Fibroblast of pulmonary artery (primary cell): ENCODE results near the gene RAPGEF3.

Experiments used
- DNase-seq: peaks from one replicate; pipeline ENCODE4 v3.0.0-alpha.2; 2010; ENCODE audit warnings: low read depth
- H3K4me3 ChIP-seq: replicated peaks from 2 replicates; pipeline ENCODE4 v1.5.1; 2011; ENCODE audit warnings: low read depth, mild to moderate bottlenecking, control low read depth, low read length, moderate library complexity
- TF ChIP-seq, protein P1 (sequence below): IDR thresholded peaks from 2 replicates; pipeline ENCODE4 v1.5.1; 2011; ENCODE audit warnings: mild to moderate bottlenecking, control low read depth, low read length, inconsistent platforms; ENCODE audit errors: missing control alignments

RAPGEF3 gene

DNA sequence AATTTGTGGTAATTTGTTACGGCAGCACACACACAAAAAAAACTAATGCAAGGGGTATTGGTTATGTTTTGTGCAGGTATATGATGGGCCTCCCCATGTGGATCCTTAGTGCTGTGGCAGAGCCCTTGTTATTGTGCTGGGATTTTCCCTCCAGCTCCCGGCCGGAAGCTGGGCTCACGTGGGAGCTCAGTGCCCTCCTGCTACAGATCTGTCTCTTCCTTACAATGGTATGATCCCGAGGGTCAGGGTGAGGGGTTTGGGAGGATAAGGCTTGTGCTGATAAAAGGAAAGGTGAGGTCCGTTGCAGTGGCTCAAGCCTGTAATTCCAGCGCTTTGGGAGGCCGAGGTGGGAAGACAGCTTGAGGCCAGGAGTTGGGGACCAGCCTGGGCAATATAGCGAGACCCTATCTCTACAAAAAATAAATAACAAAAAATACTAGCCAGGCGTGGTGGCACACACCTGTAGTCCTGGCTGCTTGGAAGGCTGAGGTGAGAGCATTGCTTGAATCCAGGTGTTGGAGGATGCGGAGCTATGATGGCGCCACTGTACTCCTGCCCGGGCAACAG is 13.5 kb upstream of the RAPGEF3 start:
- TF ChIP-seq, protein P1, sequence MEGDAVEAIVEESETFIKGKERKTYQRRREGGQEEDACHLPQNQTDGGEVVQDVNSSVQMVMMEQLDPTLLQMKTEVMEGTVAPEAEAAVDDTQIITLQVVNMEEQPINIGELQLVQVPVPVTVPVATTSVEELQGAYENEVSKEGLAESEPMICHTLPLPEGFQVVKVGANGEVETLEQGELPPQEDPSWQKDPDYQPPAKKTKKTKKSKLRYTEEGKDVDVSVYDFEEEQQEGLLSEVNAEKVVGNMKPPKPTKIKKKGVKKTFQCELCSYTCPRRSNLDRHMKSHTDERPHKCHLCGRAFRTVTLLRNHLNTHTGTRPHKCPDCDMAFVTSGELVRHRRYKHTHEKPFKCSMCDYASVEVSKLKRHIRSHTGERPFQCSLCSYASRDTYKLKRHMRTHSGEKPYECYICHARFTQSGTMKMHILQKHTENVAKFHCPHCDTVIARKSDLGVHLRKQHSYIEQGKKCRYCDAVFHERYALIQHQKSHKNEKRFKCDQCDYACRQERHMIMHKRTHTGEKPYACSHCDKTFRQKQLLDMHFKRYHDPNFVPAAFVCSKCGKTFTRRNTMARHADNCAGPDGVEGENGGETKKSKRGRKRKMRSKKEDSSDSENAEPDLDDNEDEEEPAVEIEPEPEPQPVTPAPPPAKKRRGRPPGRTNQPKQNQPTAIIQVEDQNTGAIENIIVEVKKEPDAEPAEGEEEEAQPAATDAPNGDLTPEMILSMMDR = no peak
- H3K4me3 ChIP-seq = no peak overlapping the region
- DNase-seq = no peak

GRCh38 chr12:47771304-47771703 is 12.6 kb upstream of the RAPGEF3 start:
- TF ChIP-seq, protein P1 = no peak
- no peak overlapping the region for H3K4me3 ChIP-seq
- DNase-seq = no peak

DNA sequence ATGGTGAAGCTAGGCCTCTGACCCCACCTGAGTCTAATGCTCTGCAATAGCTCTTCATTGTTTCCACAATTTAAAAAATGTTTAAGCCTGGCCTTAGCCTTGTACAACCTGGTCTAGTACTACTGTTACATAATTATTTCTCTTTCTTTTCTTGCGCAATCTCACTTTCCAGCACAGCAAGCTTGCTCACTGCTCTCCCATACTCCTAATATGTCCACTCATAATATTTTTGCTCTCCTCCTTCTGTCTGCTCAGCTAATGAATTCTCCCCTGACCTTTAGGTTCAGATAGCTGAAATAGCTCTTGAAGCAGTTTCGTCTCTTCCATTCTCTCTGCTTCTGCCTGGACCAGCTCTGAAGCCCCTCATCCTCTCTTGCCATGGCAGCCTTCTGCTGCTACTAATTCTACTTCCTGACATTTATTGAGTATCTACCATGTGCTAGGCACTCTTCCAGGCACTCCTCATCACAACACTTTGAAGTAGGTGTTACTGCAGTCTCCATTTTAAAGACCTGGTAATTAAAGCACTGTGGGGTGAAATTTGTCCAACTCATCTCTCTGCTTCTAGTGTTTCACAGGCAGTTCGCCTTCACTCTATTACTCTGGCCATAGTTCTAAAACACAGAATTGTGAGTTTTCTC is 11.5 kb upstream of the RAPGEF3 start:
- DNase-seq = peak; percentile 69
- TF ChIP-seq, protein P1 = no peak
- no peak overlapping the region for H3K4me3 ChIP-seq

DNA sequence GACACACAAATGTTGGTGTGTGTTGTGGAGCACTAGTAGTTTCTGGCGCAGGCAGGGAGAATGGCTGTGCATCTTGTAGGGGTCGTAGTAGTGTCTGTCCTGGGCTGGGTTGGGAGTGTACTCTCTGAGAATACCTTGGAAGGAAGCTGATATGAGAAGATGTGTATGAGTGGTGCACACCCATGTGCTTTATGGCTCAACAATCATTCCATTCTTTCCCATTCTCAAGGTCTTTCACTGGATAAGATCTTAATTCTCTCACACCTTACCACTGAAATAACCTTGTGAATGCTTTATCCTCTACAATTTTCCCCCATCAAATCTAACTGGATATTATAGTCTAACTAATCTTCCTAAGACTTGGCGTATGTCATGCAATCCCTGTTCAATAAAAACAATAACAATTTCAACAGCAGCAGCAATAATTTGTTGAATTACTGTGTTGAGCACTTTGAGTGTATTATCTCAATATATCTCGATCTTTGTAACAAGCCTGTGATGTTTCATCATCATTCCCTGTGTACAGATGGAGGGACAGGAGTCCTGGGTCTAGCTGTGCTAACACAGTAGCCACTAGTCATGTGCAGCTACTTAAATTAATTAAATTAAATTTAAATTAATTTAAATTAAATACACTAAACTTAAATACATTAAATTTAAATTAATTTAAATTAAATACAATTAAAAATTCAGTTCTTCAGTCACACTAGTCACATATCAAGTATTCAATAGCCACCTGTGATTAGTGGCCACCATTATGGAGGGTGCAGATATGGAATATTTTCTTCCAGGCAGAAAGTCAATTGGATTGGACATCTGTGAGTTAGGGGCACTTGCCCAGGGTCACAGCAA is 10.8 kb upstream of the RAPGEF3 start:
- no peak for DNase-seq
- H3K4me3 ChIP-seq = no peak overlapping the region
- TF ChIP-seq, protein P1 = no peak

- DNase-seq = peak; percentile 42
- TF ChIP-seq, protein P1 = no peak
- H3K4me3 ChIP-seq = no peak overlapping the region
These were observed 9.7 kb upstream of the RAPGEF3 start for GRCh38 chr12:47768323-47768811.

GRCh38 chr12:47767216-47767724 is 8.6 kb upstream of the RAPGEF3 start:
- peak; percentile 67 for DNase-seq
- TF ChIP-seq, protein P1 = peak; percentile 62
- no peak overlapping the region for H3K4me3 ChIP-seq
